RWPE2 (cell line): ENCODE measurements around the gene PGS1.
"Not testable (repeated sequence)": the region's sequence is repeated elsewhere in the genome, so short reads cannot be mapped to it uniquely, and the experiment has no call there.

Source experiments
- ATAC-seq: fragments of 200-7000 bp; cut with Tn5 transposase; 3 replicates; pipeline ENCODE4 v1.9.1; 2021; ENCODE audit warnings: low read depth
- DNase-seq: peaks from one replicate; pipeline ENCODE4 v3.0.0-alpha.2; 2020; ENCODE audit warnings: low spot score
- H3K27ac ChIP-seq: fragments of 450-650 bp; 2 replicates; pipeline ENCODE4 v1.5.1; 2017; ENCODE audit warnings: mild to moderate bottlenecking; ENCODE audit not compliant: poor library complexity, severe bottlenecking
- H3K27me3 ChIP-seq: fragments of 250-450 bp; sonication (Bioruptor Pico); 2 replicates; pipeline ENCODE4 v1.5.1; 2021; ENCODE audit warnings: mild to moderate bottlenecking, moderate library complexity; ENCODE audit not compliant: insufficient read depth, poor library complexity, severe bottlenecking
- H3K36me3 ChIP-seq: fragments of 250-450 bp; sonication (Bioruptor Pico); 2 replicates; pipeline ENCODE4 v1.5.1; 2020; ENCODE audit warnings: low read depth, mild to moderate bottlenecking, moderate library complexity
- H3K4me1 ChIP-seq: fragments of 250-450 bp; sonication (Bioruptor Pico); 2 replicates; pipeline ENCODE4 v1.5.1; 2021; ENCODE audit warnings: mild to moderate bottlenecking, moderate library complexity; ENCODE audit not compliant: insufficient read depth, poor library complexity, severe bottlenecking
- H3K4me3 ChIP-seq: fragments of 250-450 bp; sonication (Bioruptor Pico); 2 replicates; pipeline ENCODE4 v1.5.1; 2021; ENCODE audit warnings: mild to moderate bottlenecking, moderate library complexity; ENCODE audit not compliant: severe bottlenecking
- H3K9me3 ChIP-seq: fragments of 250-450 bp; sonication (Bioruptor Pico); 2 replicates; pipeline ENCODE4 v1.5.1; 2021; ENCODE audit warnings: mild to moderate bottlenecking, moderate library complexity; ENCODE audit not compliant: severe bottlenecking
- CTCF ChIP-seq: fragments of 450-650 bp; IDR thresholded peaks from one replicate; pipeline ENCODE4 v1.5.1; 2017; ENCODE audit warnings: mild to moderate bottlenecking, moderate library complexity; ENCODE audit not compliant: poor library complexity, severe bottlenecking

The PGS1 gene

GRCh38 chr17:78460951-78461798 is 82.7 kb downstream of the PGS1 start:
- no peak for ATAC-seq

GRCh38 chr17:78461799-78462053 is 83.3 kb downstream of the PGS1 start:
- H3K4me3 ChIP-seq: no peak overlapping the region
- H3K36me3 ChIP-seq: no peaks in the 10 kb centered on the region
- DNase-seq (no peak), ATAC-seq (no peak)
- H3K4me1 ChIP-seq: no peaks in the 10 kb centered on the region
- H3K27ac ChIP-seq: no peak overlapping the region
- no peaks in the 10 kb centered on the region for H3K27me3 ChIP-seq
- no peak for TF ChIP-seq CTCF
- no peaks in the 10 kb centered on the region for H3K9me3 ChIP-seq

More at GRCh38 chr17:78460951-78461798, 82.7 kb downstream of the PGS1 start:
- Histone ChIP-seq H3K9me3 (no peaks in the 10 kb centered on the region), H3K4me3 (no peak overlapping the region), H3K27me3 (no peaks in the 10 kb centered on the region), H3K4me1 (no peaks in the 10 kb centered on the region), H3K36me3 (no peaks in the 10 kb centered on the region), H3K27ac (no peak overlapping the region)
- no peak for DNase-seq
- TF ChIP-seq CTCF: no peak

GRCh38 chr17:78462148-78462547 is 83.7 kb downstream of the PGS1 start:
- Histone ChIP-seq H3K27me3 (no peaks in the 10 kb centered on the region), H3K27ac (no peak overlapping the region), H3K4me3 (no peak overlapping the region), H3K9me3 (no peaks in the 10 kb centered on the region), H3K36me3 (no peaks in the 10 kb centered on the region), H3K4me1 (no peaks in the 10 kb centered on the region)
- no peak for ATAC-seq
- DNase-seq: no peak
- no peak for TF ChIP-seq CTCF

- not testable (repeated sequence) for H3K27ac ChIP-seq, ATAC-seq, H3K27me3 ChIP-seq
Observed at GRCh38 chr17:78466109-78466785, 87.8 kb downstream of the PGS1 start.

GRCh38 chr17:78466786-78467715 is 88.6 kb downstream of the PGS1 start:
- H3K27me3 ChIP-seq: no peaks in the 10 kb centered on the region
- no peaks in the 10 kb centered on the region for H3K36me3 ChIP-seq
- H3K9me3 ChIP-seq: no peaks in the 10 kb centered on the region
- TF ChIP-seq CTCF: no peak
- ATAC-seq: no peak
- no peak for DNase-seq
- no peak overlapping the region for H3K4me3 ChIP-seq
- no peaks in the 10 kb centered on the region for H3K4me1 ChIP-seq
- H3K27ac ChIP-seq: no peak overlapping the region

More at GRCh38 chr17:78466109-78466785, 87.8 kb downstream of the PGS1 start:
- not testable (repeated sequence) for DNase-seq, H3K4me1 ChIP-seq, H3K9me3 ChIP-seq, H3K4me3 ChIP-seq, H3K36me3 ChIP-seq
